ENCODE results near the gene RTL9. TPM values are rescaled to one million over a fixed set of nuclear protein-coding genes. Genes with fewer than 3 reads are reported as not detected.

RTL9 gene
- total and polyA plus RNA-seq, 2 donors (not counting 3 experiments of a cell fraction or from before 2014, with no cell fraction given): not detected

- Histone ChIP-seq H3K4me3 (replicated peaks in 1 of 3; ENCODE audit: insufficient read depth in 1 of 3, low read depth in 1 of 3, low read length in 3 of 3) (no peak overlapping the region), H3K4me1 (ENCODE audit: control insufficient read depth, extremely low read depth, insufficient read depth, low read length) (no peaks in the 10 kb centered on the region), H3K9me1 (replicated peaks; ENCODE audit: control insufficient read depth, extremely low read depth, insufficient read depth, low read length) (no peaks in the 10 kb centered on the region), H3K79me2 (ENCODE audit: control insufficient read depth, insufficient read depth, low read length) (no peaks in the 10 kb centered on the region), H3K36me3 (ENCODE audit: control insufficient read depth in 2 of 2, extremely low read depth in 1 of 2, insufficient read depth in 2 of 2, low read length in 2 of 2) (no peaks in the 10 kb centered on the region), H3K27me3 (ENCODE audit: control insufficient read depth in 2 of 2, insufficient read depth in 2 of 2, low read length in 2 of 2) (no peaks in the 10 kb centered on the region), H3K4me2 (ENCODE audit: insufficient read depth, low read length) (no peak overlapping the region), H4K20me1 (replicated peaks; ENCODE audit: control insufficient read depth, extremely low read depth, insufficient read depth, low read length) (no peaks in the 10 kb centered on the region), H3K9ac (replicated peaks; ENCODE audit: extremely low read depth, insufficient read depth, low read length) (no peak overlapping the region), H3K9me3 (replicated peaks; ENCODE audit: control insufficient read depth, insufficient read depth, low read length) (no peaks in the 10 kb centered on the region), H2AFZ (ENCODE audit: low read depth, low read length) (no peak overlapping the region), H3K27ac (ENCODE audit: insufficient read depth, low read depth, low read length) (no peak overlapping the region)
- intact Hi-C loops (cut with micrococcal nuclease): no loop called here
- BruUV-seq (replicated peaks): no TSS peak
- CTCF ChIA-PET: no interaction called here
- DNase-seq (ENCODE audit: low read depth, low spot score) (no peak), FAIRE-seq (no peak)
- POLR2A ChIA-PET: no interaction called here
- dilution Hi-C loops (cut with MboI; ENCODE audit: extremely low pct_ligation_motif_present, low sequenced_read_pairs): no loop called here
- TF ChIP-seq FOS (IDR thresholded peaks at IDR 0.05; ENCODE audit: borderline replicate concordance, insufficient read depth, low read length): no peak
Observed at GRCh38 chrX:110383414-110383813, 24.8 kb downstream of the RTL9 start.

GRCh38 chrX:110384490-110384889 is 25.8 kb downstream of the RTL9 start:
- Histone ChIP-seq H2AFZ (ENCODE audit: low read depth, low read length) (no peak overlapping the region), H3K27me3 (ENCODE audit: control insufficient read depth in 2 of 2, insufficient read depth in 2 of 2, low read length in 2 of 2) (no peaks in the 10 kb centered on the region), H3K9me3 (replicated peaks; ENCODE audit: control insufficient read depth, insufficient read depth, low read length) (no peaks in the 10 kb centered on the region), H3K4me2 (ENCODE audit: insufficient read depth, low read length) (no peak overlapping the region), H3K4me3 (replicated peaks in 1 of 3; ENCODE audit: insufficient read depth in 1 of 3, low read depth in 1 of 3, low read length in 3 of 3) (no peak overlapping the region), H3K4me1 (ENCODE audit: control insufficient read depth, extremely low read depth, insufficient read depth, low read length) (no peaks in the 10 kb centered on the region), H4K20me1 (replicated peaks; ENCODE audit: control insufficient read depth, extremely low read depth, insufficient read depth, low read length) (no peaks in the 10 kb centered on the region), H3K36me3 (ENCODE audit: control insufficient read depth in 2 of 2, extremely low read depth in 1 of 2, insufficient read depth in 2 of 2, low read length in 2 of 2) (no peaks in the 10 kb centered on the region), H3K9ac (replicated peaks; ENCODE audit: extremely low read depth, insufficient read depth, low read length) (no peak overlapping the region), H3K79me2 (ENCODE audit: control insufficient read depth, insufficient read depth, low read length) (no peaks in the 10 kb centered on the region), H3K9me1 (replicated peaks; ENCODE audit: control insufficient read depth, extremely low read depth, insufficient read depth, low read length) (no peaks in the 10 kb centered on the region), H3K27ac (ENCODE audit: insufficient read depth, low read depth, low read length) (no peak overlapping the region)
- ChIA-PET CTCF (no interaction called here), POLR2A (no interaction called here)
- peak; percentile 9 for TF ChIP-seq JUN (IDR thresholded peaks at IDR 0.05; ENCODE audit: borderline replicate concordance, insufficient read depth, insufficient read length, low read depth)
- peak; percentile 57 for TF ChIP-seq FOS (IDR thresholded peaks at IDR 0.05; ENCODE audit: borderline replicate concordance, insufficient read depth, low read length)
- no peak for TF ChIP-seq POLR2AphosphoS5 (IDR thresholded peaks at IDR 0.05; ENCODE audit: insufficient read depth, low read depth, low read length)
- FAIRE-seq (peak; percentile 68), DNase-seq (ENCODE audit: low read depth, low spot score) (peak; percentile 4)
- dilution Hi-C loops (cut with MboI; ENCODE audit: extremely low pct_ligation_motif_present, low sequenced_read_pairs) (no loop called here), intact Hi-C loops (cut with micrococcal nuclease) (no loop called here)
- no TSS peak for BruUV-seq (replicated peaks)
